ENCODE data around the gene EFCAB6.

EFCAB6 gene

GRCh38 chr22:43847376-43848289 lies 35.5 kb upstream of the EFCAB6 start:
- no peak for DNase-seq (ENCODE audit: low read depth)
- TF ChIP-seq CTCF (conservative IDR thresholded peaks at IDR 0.05; ENCODE audit: low read depth, low read length), result no peak
- no peak overlapping the region for H3K4me3 ChIP-seq (ENCODE audit: low read depth, low read length)

GRCh38 chr22:43846966-43847365 lies 34.9 kb upstream of the EFCAB6 start:
- DNase-seq (ENCODE audit: low read depth), result no peak
- no peak for TF ChIP-seq CTCF (conservative IDR thresholded peaks at IDR 0.05; ENCODE audit: low read depth, low read length)

GRCh38 chr22:43845981-43846380 lies 33.9 kb upstream of the EFCAB6 start:
- no peak for DNase-seq (ENCODE audit: low read depth)
- no peak for TF ChIP-seq CTCF (conservative IDR thresholded peaks at IDR 0.05; ENCODE audit: low read depth, low read length)
- no peak overlapping the region for H3K4me3 ChIP-seq (ENCODE audit: low read depth, low read length)

More at GRCh38 chr22:43846966-43847365, 34.9 kb upstream of the EFCAB6 start:
- no peak overlapping the region for H3K4me3 ChIP-seq (ENCODE audit: low read depth, low read length)

- DNase-seq (ENCODE audit: low read depth), result no peak
- no peak for TF ChIP-seq CTCF (conservative IDR thresholded peaks at IDR 0.05; ENCODE audit: low read depth, low read length)
- no peak overlapping the region for H3K4me3 ChIP-seq (ENCODE audit: low read depth, low read length)
Observed at GRCh38 chr22:43844560-43845545, 32.7 kb upstream of the EFCAB6 start.

- no peak overlapping the region for H3K4me3 ChIP-seq (ENCODE audit: low read depth, low read length)
- no peak for DNase-seq (ENCODE audit: low read depth)
- TF ChIP-seq CTCF (conservative IDR thresholded peaks at IDR 0.05; ENCODE audit: low read depth, low read length), result no peak
Observed at GRCh38 chr22:43843783-43844530, 31.9 kb upstream of the EFCAB6 start.

- no peak overlapping the region for H3K4me3 ChIP-seq (ENCODE audit: low read depth, low read length)
- no peak for TF ChIP-seq CTCF (conservative IDR thresholded peaks at IDR 0.05; ENCODE audit: low read depth, low read length)
- DNase-seq (ENCODE audit: low read depth), result no peak
Observed at GRCh38 chr22:43841742-43842141, 29.6 kb upstream of the EFCAB6 start.
